DND-41 (cell line): ENCODE data around the gene GID8.

Source experiments
- ATAC-seq: fragments of 200-7000 bp; cut with Tn5 transposase; 3 replicates; pipeline ENCODE4 v1.9.1; 2021; ENCODE audit warnings: low read depth; ENCODE audit not compliant: insufficient read depth
- DNase-seq: peaks from one replicate; pipeline ENCODE4 v3.0.0-alpha.2; 2020
- H2AFZ ChIP-seq: 2 replicates; pipeline ENCODE4 v1.6.0; 2012; ENCODE audit warnings: low read depth, low read length
- H3K27ac ChIP-seq: 2 replicates; pipeline ENCODE4 v1.5.1; 2012; ENCODE audit warnings: low read length, inconsistent platforms
- H3K27me3 ChIP-seq: fragments of 200-600 bp; sonication (generic); 2 replicates; pipeline ENCODE4 v1.6.0; 2012; ENCODE audit warnings: low read length, mild to moderate bottlenecking, inconsistent platforms; ENCODE audit not compliant: insufficient read depth, poor library complexity
- H3K36me3 ChIP-seq: 2 replicates; pipeline ENCODE4 v1.5.1; 2012; ENCODE audit warnings: low read length, inconsistent platforms; ENCODE audit not compliant: insufficient read depth
- H3K4me1 ChIP-seq: 2 replicates; pipeline ENCODE4 v1.5.1; 2012; ENCODE audit warnings: mild to moderate bottlenecking, low read length; ENCODE audit not compliant: insufficient read depth
- H3K4me2 ChIP-seq: 2 replicates; pipeline ENCODE4 v1.6.0; 2012; ENCODE audit warnings: mild to moderate bottlenecking, moderate library complexity, low read length, inconsistent platforms; ENCODE audit not compliant: insufficient read depth
- H3K4me3 ChIP-seq, 2 experiments: fragments of 200-600 bp in 1 of 2; shearing (Covaris generic) in 1 of 2; 2 replicates each; pipeline ENCODE4 v1.5.1; 2012 to 2016; ENCODE audit warnings: inconsistent platforms in 2 of 2, low read length in 2 of 2, mild to moderate bottlenecking in 2 of 2, low read depth in 1 of 2, moderate library complexity in 1 of 2
- H3K79me2 ChIP-seq: 2 replicates; pipeline ENCODE4 v1.6.0; 2012; ENCODE audit warnings: low read length, inconsistent platforms; ENCODE audit not compliant: insufficient read depth
- H3K9ac ChIP-seq: 2 replicates; pipeline ENCODE4 v1.6.0; 2012; ENCODE audit warnings: low read depth, mild to moderate bottlenecking, inconsistent platforms, low read length, moderate library complexity
- H3K9me3 ChIP-seq: 2 replicates; pipeline ENCODE4 v1.5.1; 2012; ENCODE audit warnings: low read length, moderate library complexity, mild to moderate bottlenecking, inconsistent platforms; ENCODE audit not compliant: insufficient read depth, severe bottlenecking
- H4K20me1 ChIP-seq: 2 replicates; pipeline ENCODE4 v1.6.0; 2012; ENCODE audit warnings: low read length; ENCODE audit not compliant: insufficient read depth
- CTCF ChIP-seq: IDR thresholded peaks from 2 replicates; pipeline ENCODE4 v1.5.1; 2012; ENCODE audit warnings: borderline replicate concordance, low read length, moderate library complexity, mild to moderate bottlenecking; ENCODE audit not compliant: poor library complexity, severe bottlenecking; ENCODE audit errors: extremely low read depth
- EZH2 ChIP-seq: IDR thresholded peaks from 3 replicates; pipeline ENCODE4 v1.6.1; 2012; ENCODE audit warnings: borderline replicate concordance, low read depth, mild to moderate bottlenecking, moderate library complexity, low read length, inconsistent platforms; ENCODE audit not compliant: severe bottlenecking

Gene GID8

GRCh38 chr20:62925076-62925419, 12.9 kb upstream of the GID8 start:
- peak overlapping the region; percentile 96 for H3K9ac ChIP-seq
- H3K4me3 ChIP-seq, result peak overlapping the region; percentile 74 to 86
- ATAC-seq, result no peak
- no peaks in the 10 kb centered on the region for H3K9me3 ChIP-seq
- H3K4me1 ChIP-seq, result peaks cover 82% of the 10 kb centered on the region
- H2AFZ ChIP-seq, result no peak overlapping the region
- H3K27me3 ChIP-seq, result no peaks in the 10 kb centered on the region
- no peak for DNase-seq
- peaks cover 82% of the 10 kb centered on the region for H4K20me1 ChIP-seq
- peaks cover 100% of the 10 kb centered on the region for H3K79me2 ChIP-seq
- TF ChIP-seq CTCF (no peak), EZH2 (no peak)
- H3K36me3 ChIP-seq, result peaks cover 22% of the 10 kb centered on the region
- peak overlapping the region; percentile 88 for H3K27ac ChIP-seq
- H3K4me2 ChIP-seq, result peak overlapping the region; percentile 87

GRCh38 chr20:62925420-62926228, 12.3 kb upstream of the GID8 start:
- H3K9ac ChIP-seq, result peak overlapping the region; percentile 96
- H3K4me2 ChIP-seq, result peak overlapping the region; percentile 87
- H3K27ac ChIP-seq, result peak overlapping the region; percentile 88
- H2AFZ ChIP-seq, result peak overlapping the region; percentile 82
- DNase-seq (peak; percentile 57), ATAC-seq (peak; percentile 22)
- TF ChIP-seq CTCF, result no peak
- TF ChIP-seq EZH2, result no peak
- H3K27me3 ChIP-seq, result no peaks in the 10 kb centered on the region
- peaks cover 82% of the 10 kb centered on the region for H4K20me1 ChIP-seq
- no peaks in the 10 kb centered on the region for H3K9me3 ChIP-seq
- H3K36me3 ChIP-seq, result peaks cover 17% of the 10 kb centered on the region
- H3K79me2 ChIP-seq, result peaks cover 100% of the 10 kb centered on the region
- H3K4me1 ChIP-seq, result peaks cover 83% of the 10 kb centered on the region
- H3K4me3 ChIP-seq, result peak overlapping the region; percentile 74 to 86

GRCh38 chr20:62926229-62927127, 11.5 kb upstream of the GID8 start, which contains the start of gene DIDO1:
Gene DIDO1, minus strand, starts transcription at chr20:62926505.
- peak within 1 kb of the TSS; percentile 74 to 86 for H3K4me3 ChIP-seq
- peaks cover 84% of the 10 kb centered on the region for H3K4me1 ChIP-seq
- H3K36me3 ChIP-seq, result peaks cover 23% of the 10 kb centered on the region

More at GRCh38 chr20:62926229-62927127, 11.5 kb upstream of the GID8 start, which contains the start of gene DIDO1:
- Histone ChIP-seq H3K4me2 (peak within 1 kb of the TSS; percentile 97), H2AFZ (peak within 1 kb of the TSS; percentile 82), H3K9ac (peak within 1 kb of the TSS; percentile 96), H3K79me2 (peaks cover 100% of the 10 kb centered on the region), H3K27ac (peak within 1 kb of the TSS; percentile 88), H3K9me3 (no peaks in the 10 kb centered on the region), H4K20me1 (peaks cover 84% of the 10 kb centered on the region), H3K27me3 (no peaks in the 10 kb centered on the region)
- TF ChIP-seq CTCF (peak; percentile 66), EZH2 (no peak)
- ATAC-seq (peak; percentile 87), DNase-seq (peak; percentile 89)
